GM12891 (cell line): Measurements from ENCODE around the gene SLC66A2.

Source experiments
- PAX5 ChIP-seq: IDR thresholded peaks from 2 replicates; pipeline ENCODE4 v1.6.1; 2011; ENCODE audit warnings: low read length, moderate library complexity, mild to moderate bottlenecking; ENCODE audit not compliant: insufficient read depth, severe bottlenecking
- POLR2A ChIP-seq: IDR thresholded peaks from 2 replicates; pipeline ENCODE4 v1.6.1; 2011; ENCODE audit warnings: low read depth, low read length, control low read depth
- POLR2AphosphoS5 ChIP-seq: IDR thresholded peaks from 2 replicates; pipeline ENCODE4 v1.6.1; 2011; ENCODE audit warnings: low read depth, low read length, control low read depth
- TAF1 ChIP-seq: IDR thresholded peaks from 2 replicates; pipeline ENCODE4 v1.6.1; 2011; ENCODE audit warnings: low read depth, low read length, control low read depth

- TF ChIP-seq POLR2AphosphoS5 (no peak), PAX5 (no peak), POLR2A (no peak), TAF1 (no peak)
These were observed 83.2 kb downstream of the SLC66A2 start for GRCh38 chr18:79868168-79868784.
